GM21526 (cell line): Measurements from ENCODE around the gene LARP4B.

ENCODE experiments used
- ATAC-seq: cut with Tn5 transposase; IDR thresholded peaks from one replicate; pipeline ENCODE4 v1.9.1; 2021; ENCODE audit warnings: moderate library complexity; ENCODE audit not compliant: unreplicated experiment, low FRiP score

Gene LARP4B

DNA sequence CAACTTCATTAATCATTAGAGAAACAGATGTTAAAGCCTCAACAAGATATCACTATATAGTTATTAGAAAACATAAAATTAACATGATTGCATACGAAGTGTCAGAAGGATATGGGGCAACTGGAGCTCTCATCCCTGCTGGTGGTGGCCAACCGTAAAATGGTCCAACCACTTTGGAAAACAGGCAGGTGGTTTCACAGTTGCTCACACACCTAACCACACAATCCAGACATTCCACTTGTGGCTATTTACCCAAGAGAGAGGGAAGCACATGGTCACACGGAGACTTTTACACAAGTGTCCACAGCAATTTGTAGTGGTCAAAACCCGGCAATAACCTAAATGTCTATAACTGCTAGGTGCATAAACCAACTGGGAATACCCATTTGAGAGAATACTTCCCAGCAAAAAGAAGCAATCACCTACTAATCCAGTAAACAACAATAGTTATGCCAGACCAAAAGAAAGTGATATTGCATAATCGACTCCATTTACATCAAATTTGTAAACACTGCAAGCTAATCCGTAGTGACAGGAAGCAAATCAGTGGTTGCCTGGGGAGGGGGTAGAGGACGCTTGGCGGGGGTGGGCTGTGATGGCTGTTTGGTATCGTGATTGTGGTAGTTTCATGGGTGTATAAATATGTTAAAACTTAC lies 91.8 kb downstream of the LARP4B start:
- ATAC-seq: no peak

DNA sequence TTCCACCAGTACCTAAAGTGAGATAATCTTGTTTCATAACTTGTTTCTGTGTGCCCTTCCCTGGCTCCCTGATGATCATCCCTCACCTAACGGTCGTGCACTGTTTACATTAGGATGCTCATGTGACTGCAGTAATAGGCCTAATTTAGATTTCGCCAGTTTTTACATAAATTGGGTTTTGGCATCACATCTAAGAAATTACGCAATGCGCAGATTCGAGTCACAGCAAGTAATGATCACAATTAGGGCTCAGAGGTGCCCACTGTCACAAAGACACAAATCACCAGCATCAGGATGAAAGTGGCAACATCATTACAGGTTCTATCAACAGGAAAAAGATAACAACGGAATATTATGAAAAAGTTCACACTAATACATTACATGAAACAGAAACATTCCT lies 94.7 kb downstream of the LARP4B start:
- ATAC-seq: no peak

DNA sequence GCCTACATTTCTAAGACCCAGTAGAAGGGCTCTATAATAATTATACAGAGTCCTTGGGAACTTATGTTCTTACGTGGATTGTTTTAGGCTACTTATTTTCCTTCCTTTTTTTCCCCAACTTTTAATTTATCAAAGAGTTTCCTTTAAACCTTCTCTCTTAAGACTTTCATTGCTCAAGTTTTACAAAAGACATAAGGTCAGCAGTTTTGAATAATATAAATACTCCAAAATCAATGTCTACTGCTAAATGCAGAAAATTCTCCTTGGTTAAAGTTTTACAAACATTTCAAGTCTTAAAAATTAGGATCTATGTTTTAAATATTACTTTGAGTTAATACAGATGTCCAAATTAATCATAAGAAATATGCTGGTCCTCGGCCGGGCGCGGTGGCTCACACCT lies 97.0 kb downstream of the LARP4B start:
- no peak for ATAC-seq

DNA sequence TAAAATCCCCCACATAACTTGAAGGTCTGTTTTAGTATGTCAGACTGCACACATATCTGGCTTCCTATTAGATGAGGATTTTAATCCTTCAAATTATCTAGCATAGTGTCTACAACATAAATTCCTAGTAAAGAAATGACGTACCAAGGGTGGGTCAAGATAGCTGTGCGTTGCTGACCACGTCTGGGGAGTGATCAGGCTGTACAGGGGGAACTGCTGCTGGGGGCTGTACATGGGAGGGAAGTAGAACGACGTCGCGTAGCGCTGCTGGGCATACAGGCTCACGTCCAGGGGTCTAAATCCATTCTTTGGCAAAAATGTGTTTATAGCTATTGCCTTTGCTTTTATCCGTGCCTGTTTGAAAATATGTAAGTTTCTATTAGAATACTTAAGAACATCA lies 102.3 kb downstream of the LARP4B start:
- no peak for ATAC-seq

DNA sequence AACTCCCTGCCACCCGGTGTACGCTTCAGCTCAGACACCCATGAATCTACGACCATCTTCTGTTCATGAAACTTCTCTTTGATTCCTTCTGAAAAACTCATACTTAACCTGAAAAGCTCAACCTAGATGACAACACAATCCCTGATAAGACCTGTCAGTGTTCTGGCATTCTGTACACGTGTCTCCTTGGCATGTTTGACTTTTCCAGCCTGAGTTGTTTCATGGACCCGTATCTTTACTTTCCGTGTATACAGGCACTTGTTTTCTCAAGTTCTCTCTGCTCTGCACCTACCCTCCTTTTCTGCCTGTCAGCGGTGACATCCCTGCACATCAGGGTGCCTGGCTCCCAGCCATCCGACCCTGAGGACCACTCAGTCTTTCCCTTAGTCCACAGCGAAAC lies 103.3 kb downstream of the LARP4B start:
- ATAC-seq: no peak

DNA sequence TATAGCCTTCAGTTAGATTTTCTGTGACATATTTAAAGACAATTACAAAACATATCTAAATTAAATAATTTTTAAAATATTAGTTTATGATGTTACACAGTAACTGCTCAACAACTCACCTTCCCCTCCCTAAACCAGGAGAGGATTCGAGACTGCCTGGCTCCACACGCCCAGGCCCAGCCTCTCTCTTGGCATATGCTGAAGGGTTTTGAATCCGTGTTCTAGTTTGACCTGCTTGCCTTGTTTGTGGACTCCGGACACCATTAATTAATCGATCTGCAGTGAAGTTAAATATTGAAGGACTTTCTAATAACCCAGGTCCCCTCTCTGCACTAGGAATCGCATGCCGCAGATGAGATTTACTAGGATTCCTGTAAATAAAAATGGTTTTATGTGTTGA lies 106.6 kb downstream of the LARP4B start:
- no peak for ATAC-seq

DNA sequence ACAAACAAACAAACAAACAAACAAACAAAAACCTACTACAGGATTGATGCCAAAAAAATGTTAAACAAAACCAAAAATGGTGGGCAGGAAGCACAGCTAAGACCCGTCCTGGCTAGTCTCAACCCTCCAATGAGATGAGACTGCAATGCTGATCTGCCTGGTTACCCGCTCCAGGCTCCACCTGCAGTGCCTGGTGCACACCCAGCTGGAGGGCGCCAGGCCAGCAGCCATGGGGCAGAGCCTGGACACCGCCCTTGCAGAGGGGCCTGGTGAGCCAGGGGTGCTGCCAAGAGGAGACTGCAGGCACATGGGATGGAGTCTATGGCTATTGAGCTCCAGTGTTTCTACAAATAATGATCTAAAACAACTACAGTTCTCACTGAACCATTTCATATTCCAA lies 107.0 kb downstream of the LARP4B start:
- ATAC-seq: no peak

DNA sequence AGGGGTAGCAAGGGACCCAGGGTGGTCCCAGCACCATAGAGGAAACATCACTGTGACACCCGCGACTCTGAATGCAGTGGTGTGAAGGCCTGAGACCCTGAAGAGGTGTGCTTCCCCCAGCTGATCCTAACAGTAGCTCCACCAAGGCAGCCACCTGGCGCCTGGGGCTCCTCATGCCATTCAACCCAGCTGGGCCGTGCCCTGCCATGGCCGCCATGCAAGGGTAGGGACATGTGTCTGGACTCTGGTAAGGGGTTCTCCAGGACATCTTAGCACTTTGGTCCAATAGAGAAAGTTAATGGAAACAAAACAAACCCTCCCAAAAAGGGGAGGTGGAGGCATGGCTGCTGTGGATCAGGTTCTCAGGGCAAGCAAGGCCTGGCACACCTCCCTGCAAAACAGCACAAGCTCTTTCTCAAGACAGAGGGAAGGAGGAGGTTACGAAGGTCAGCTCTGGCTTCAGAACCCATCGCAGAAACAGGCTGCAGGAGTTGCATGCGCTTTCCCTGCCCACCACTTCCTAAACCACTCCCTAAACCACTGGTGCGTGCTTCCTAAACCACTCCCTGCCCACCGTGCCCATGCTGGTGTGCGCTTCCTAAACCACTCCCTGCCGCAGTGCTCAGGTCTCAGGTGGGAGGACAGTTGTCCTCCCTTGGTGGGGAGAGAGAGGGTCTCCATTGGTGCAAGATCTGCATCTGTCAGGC lies 108.7 kb downstream of the LARP4B start:
- no peak for ATAC-seq

DNA sequence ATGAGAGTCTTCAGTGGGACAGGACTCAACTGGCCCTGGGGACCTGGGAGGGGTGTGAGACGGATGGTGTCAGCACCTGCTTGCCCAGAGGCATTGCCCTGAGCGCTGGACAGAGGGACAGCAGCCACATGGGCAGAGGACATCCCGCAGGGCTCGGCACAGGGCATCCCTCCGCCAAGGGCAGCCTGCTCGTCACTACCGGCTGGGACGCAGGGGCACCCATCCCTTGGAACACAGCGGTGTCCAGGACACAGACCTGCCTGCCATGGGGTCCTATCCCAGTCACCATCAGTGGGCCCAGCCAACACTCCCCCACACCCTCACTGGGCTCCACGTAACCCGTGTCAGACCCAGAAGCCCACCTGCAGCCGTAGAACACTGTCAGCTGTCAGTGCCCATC lies 109.3 kb downstream of the LARP4B start:
- ATAC-seq: no peak

DNA sequence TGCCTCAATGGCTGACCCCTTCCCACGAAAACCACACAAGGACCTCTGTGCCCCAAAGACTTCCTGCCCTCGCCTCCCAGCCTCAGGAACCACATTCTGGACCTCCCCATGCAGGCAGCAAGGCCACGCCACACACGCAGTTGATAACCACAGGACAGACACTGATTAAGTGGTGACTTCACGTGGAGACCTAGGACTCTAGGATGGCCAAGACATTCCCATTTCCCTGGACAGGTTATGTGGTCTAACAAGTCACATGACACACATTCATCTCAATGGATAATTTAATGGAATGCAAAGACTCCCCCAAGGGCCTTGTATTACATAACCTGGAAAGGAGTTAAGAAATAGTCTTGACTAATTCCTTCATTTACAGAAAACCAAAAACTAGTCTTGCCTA lies 110.2 kb downstream of the LARP4B start:
- ATAC-seq: no peak

DNA sequence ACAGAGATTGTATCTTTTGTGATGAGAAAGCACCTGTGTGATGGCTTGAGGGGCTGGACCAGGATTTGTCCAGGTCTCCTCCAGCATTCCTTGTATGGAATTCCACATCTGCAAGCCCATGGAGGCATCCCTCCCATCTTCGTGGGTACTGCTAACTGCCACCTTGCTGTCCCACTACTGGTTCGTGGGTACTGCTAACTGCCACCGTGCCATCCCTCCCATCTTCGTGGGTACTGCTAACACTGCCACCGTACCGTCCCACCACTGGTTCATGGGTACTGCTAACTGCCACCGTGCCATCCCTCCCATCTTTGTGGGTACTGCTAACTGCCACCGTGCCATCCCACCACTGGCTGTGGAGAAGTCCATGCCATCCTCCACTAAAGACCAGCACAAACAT lies 111.7 kb downstream of the LARP4B start:
- ATAC-seq: no peak

DNA sequence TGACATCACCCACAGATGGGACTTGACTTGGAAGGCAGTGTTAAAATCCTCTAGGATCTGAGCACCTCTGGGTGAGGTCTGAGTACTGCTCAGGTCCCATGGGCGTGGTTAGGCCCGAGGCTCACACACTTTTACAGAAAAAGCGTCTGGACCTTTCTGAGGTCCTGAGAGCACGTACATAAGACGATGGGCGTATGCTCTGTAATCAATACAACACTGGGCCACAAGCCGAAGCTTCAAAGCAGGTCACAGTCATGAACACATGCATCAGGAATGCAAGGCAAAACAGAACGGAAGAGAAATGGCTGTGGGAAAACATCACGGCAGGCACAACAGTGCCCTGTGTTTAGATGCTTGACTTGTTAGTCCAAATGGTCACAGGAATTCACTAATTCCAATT lies 112.2 kb downstream of the LARP4B start:
- no peak for ATAC-seq

DNA sequence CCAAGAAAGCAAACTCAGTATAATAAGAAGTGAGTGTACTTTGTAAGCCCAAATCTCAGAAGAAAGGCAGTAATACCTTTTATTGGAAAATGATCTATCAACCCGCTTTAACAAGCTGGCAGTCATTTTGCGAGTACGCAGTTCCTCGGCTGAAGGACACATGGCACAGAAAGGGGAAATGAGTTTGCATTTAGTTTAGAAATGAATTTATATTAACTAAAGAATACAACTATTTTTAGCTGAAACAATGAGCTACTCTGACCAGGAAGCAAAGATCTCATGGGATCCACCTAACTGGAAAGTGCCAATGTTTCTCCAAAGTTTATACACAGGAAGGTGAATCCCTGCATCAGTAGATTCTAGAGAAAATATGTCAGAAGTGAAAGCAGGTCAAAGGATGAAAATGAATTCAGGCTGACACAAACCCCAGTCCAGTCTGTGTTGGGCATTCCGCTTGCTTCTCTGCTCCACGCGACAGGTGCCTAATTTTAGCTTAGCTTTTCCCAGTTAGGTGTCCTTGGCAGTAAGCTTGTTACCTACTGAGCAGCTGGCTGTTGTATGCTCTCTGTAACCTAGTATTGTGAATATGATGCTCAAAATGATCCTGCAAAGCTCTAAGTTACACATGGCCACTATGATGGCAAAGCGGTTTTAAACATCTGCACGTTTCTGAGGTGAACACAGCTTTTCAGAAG lies 112.8 kb downstream of the LARP4B start:
- no peak for ATAC-seq

DNA sequence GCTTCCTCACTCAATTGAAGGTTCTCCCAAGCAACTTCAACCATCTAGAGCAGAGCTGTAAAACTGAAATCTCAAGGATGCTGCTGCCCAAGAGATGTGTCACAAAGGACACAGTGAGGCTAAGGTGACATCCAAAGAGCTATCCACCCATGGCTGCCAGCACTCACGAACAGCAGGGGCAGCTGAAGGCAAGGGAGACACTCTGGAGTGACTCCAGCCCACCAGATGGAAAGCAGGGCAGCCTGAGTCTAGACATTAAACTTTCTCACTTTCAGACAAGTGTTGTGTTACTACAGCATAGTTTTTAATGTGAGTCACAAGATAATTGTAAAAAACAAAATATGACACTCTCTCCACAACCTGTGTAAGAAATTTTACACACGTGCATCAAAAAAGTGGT lies 113.5 kb downstream of the LARP4B start:
- no peak for ATAC-seq

DNA sequence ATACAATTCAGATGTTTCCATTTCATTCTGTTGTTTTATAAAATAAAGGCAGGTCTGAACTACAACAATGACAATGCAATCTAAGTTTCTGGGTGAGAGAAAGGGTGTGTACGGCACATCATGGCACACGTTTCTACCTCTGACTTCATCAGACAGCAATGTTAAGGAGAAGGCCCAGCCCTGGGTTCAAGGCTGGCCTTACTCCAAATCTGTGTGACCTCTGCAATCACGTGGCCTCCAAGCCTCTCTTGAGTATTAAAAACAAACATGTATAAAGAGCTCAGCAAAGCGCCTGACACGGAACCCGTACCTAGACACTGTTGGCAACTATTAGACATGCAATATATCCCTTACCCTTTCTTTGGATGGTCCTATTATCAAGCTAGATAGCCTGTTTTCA lies 114.1 kb downstream of the LARP4B start:
- ATAC-seq: no peak

DNA sequence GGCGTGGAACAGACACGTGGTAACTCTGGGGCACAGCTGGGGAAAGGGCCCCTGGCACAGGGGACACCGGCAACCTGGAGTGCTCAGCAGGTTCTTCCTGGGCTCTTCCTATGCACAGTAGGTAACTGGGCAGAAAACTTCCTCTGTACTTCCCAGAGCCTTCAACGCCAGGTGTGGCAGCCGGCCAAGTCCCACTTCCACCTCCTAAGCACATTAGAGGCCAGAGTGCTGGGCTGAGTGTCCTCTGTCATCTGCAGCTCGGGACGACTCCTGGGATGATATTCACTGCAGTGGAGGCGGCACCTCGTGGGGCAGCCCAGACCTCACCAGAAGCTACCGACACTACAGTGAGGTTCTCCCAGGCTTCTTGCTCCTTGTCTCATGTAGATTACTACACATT lies 114.5 kb downstream of the LARP4B start:
- ATAC-seq: no peak

DNA sequence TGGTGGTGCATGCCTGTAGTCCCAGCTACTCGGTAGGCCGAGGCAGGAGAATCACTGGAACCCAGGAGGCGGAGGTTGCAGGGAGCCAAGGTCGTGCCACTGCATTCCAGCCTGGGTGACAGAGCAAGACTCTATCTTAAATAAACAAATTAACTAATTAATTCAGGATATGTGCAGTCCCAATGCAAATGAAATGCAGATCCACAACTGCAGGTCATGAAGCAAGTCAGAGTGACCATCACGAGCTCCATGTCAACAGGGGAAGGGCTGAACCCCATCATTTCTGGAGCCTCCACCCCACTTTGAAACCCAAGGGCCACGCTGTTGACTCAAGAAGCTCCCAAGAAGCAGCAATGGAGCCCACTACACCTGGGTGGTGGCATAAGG lies 115.4 kb downstream of the LARP4B start:
- no peak for ATAC-seq

DNA sequence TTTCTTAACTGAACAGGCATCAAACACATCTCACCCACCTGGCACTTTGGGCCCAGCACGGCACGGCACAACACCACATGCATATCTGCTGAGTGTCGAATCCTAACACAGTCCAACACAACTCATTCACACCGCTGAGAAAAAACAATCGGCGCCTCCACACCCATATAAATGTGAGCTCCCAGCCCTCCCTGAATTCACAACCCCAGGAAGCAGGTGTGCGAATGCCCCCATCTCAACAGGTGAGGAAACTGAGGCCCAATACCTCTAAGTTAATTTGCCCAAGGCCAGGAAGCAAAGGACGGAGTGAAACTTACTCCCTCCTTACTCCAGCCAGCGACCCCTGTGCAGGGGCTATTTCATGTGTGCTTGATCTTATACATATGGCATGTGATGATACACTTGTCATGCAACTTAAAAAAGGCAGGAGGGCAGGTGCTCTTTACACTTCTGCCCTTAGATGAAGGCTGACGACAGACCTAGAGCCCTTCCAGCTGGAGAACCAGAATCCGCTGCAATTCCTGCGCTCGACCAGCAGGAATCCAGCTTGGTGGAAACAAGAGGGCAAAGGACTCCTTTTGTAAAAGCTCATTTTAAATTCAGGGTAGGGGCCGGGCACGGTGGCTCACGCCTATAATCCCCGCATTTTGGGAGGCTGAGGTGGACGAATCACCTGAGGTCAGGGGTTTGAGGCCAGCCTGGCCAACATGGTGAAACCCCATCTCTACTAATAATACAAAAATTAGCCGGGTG lies 116.0 kb downstream of the LARP4B start:
- no peak for ATAC-seq

DNA sequence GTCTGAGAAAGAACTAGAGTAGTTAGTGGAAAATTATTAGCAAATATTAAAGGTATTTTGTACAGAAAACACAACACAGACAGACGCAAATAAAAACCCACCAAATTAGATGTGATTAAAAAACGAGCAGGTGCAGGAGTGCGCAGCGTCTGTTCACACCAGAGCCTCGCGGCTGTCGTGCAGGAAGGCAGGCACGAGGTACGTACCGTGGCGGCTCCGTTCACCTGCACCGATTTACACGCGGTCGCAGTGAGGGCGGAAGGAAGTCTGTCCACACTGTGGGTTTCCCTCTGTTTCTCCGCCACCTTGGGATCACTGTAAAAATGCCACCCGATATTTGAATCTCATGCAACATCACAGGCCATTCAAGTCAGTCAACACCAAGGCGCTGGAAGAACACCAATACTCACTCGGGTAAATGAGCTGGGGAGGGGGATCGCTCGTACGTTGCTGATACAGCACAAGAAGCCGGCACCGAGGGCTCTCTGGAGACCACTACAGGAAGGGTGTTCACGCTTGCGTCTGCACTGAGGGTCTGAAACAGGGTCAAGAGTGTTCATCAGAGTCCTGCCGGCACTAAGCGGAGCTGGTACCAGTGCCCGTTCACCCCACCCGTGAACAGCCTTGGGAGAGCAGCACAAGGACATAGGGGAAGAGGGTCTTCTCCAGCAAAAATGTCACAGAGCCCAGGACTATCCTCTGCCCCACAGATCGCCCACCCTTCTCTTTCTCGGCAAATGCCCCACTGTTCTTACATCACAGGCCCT lies 116.8 kb downstream of the LARP4B start:
- no peak for ATAC-seq

DNA sequence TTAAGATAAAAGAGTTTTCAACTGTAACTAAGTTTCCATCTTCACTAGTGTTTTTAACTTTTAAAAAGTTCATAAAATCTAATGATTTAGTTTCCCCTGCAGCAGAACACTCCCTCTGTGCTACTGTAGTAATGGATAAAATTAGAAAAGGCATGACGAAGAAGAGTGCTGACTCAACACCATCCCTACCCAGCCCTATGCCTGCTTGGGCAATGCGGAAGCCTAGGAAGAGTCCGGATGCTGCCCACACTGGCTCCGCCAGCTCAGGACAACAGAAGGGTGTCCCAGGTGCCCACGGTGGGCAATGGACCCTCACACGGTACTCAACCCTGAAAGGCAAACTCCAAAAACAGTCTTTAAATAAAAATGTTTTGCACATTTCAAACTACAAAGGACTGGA lies 118.2 kb downstream of the LARP4B start:
- no peak for ATAC-seq

DNA sequence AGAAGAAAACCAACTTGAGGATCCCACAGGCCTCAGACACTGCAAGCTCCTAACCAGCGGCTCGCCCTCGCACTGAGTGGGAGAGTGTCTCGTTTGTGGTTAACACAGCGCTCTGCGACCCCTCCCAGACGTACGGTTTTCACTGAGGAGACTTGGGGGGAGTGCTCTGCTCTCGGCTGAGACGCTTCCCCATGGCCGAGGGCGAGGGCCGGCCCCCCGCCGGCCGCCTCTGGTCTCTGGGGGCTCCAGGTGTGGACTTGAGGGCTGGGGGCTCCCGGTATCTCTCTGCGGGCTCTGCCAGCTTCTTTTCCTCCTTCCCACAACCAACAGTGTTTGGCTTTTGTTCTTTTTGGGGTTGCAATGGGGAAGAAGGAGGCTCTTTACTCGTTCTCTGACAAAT lies 118.7 kb downstream of the LARP4B start:
- ATAC-seq: no peak
